ENCODE measurements around the gene KCNQ5. TPM values are rescaled to one million over a fixed set of nuclear protein-coding genes. Genes with fewer than 3 reads are reported as not detected.

Gene KCNQ5
- total RNA-seq, 6 experiments from 2014 or later, result 16.3 to 35.5 (median 20.2) TPM

- H3K36me3 Mint-ChIP-seq (ENCODE audit: low read depth), result 0 out of 2 replicates have a peak, but pooled peaks cover 6% of the 10 kb centered on the region
- no peaks in the 10 kb centered on the region for H3K27me3 Mint-ChIP-seq (ENCODE audit: insufficient read depth)
- no peak overlapping the region for H3K4me3 Mint-ChIP-seq
- TF ChIP-seq CTCF (IDR thresholded peaks at IDR 0.05), result no peak
- 0 out of 2 replicates have a peak, but pooled peaks cover 6% of the 10 kb centered on the region for H3K9me3 Mint-ChIP-seq
- no peak for DNase-seq
- H3K27ac Mint-ChIP-seq, result no peak overlapping the region
- peaks cover 15% of the 10 kb centered on the region for H3K4me1 Mint-ChIP-seq (ENCODE audit: low read depth)
Measured at GRCh38 chr6:72841195-72841594, 219.3 kb downstream of the KCNQ5 start.

DNA sequence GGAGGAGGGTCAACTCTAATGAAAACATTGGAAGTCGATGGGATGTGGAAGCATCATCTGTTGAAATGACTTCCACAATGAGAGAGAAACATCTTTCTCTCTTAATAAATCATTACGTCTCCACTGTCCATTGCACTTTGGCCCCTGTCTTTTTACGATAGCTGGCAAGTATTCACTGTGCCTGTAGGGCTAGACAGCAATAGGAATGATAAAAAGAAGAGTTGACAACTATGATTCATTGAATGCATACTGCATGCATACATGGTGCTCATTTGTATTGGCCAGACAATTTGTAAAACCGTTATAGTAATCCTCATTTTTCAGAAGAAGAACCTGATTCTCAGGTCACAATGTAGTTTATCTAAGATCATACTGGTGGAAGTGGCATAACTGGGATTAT is 220.3 kb downstream of the KCNQ5 start:
- H3K27me3 Mint-ChIP-seq (ENCODE audit: insufficient read depth), result no peaks in the 10 kb centered on the region
- H3K9me3 Mint-ChIP-seq, result 0 out of 2 replicates have a peak, but pooled peaks cover 6% of the 10 kb centered on the region
- DNase-seq, result no peak
- H3K4me1 Mint-ChIP-seq (ENCODE audit: low read depth), result peaks cover 14% of the 10 kb centered on the region
- no peak overlapping the region for H3K4me3 Mint-ChIP-seq
- H3K36me3 Mint-ChIP-seq (ENCODE audit: low read depth), result 0 out of 2 replicates have a peak, but pooled peaks cover 6% of the 10 kb centered on the region
- no peak for TF ChIP-seq CTCF (IDR thresholded peaks at IDR 0.05)
- no peak overlapping the region for H3K27ac Mint-ChIP-seq

- TF ChIP-seq CTCF (IDR thresholded peaks at IDR 0.05), result no peak
- Mint-ChIP-seq H3K9me3 (0 out of 2 replicates have a peak, but pooled peaks cover 6% of the 10 kb centered on the region), H3K36me3 (ENCODE audit: low read depth) (0 out of 2 replicates have a peak, but pooled peaks cover 10% of the 10 kb centered on the region), H3K27ac (no peak overlapping the region), H3K27me3 (ENCODE audit: insufficient read depth) (no peaks in the 10 kb centered on the region), H3K4me3 (no peak overlapping the region), H3K4me1 (ENCODE audit: low read depth) (peaks cover 31% of the 10 kb centered on the region)
- DNase-seq, result no peak
Measured at GRCh38 chr6:72844614-72845013, 222.8 kb downstream of the KCNQ5 start.

DNA sequence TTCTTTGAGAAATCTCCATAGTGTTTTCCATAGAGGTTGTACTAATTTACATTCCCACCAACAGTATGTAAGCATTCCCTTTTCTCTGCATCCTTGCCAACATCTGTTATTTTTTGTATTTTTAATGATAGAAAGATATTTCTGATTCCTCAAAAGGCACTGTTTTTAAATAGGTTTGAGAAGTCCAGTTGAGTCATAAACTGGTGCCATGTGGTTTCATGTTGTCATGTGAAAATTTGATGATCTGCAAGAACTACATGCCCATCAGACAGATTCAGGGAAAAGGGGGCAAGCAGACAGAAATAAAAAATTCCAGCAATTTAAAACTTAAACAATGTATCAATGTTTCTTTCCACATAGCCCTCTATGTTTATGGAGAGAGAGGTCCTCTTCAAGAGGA is 227.5 kb downstream of the KCNQ5 start:
- Mint-ChIP-seq H3K27ac (no peak overlapping the region; the same call in 1 of the 2 replicates), H3K9me3 (no peaks in the 10 kb centered on the region), H3K4me3 (no peak overlapping the region), H3K27me3 (ENCODE audit: insufficient read depth) (no peaks in the 10 kb centered on the region), H3K36me3 (ENCODE audit: low read depth) (0 out of 2 replicates have a peak, but pooled peaks cover 4% of the 10 kb centered on the region), H3K4me1 (ENCODE audit: low read depth) (peaks cover 31% of the 10 kb centered on the region)
- DNase-seq, result no peak
- no peak for TF ChIP-seq CTCF (IDR thresholded peaks at IDR 0.05)

DNA sequence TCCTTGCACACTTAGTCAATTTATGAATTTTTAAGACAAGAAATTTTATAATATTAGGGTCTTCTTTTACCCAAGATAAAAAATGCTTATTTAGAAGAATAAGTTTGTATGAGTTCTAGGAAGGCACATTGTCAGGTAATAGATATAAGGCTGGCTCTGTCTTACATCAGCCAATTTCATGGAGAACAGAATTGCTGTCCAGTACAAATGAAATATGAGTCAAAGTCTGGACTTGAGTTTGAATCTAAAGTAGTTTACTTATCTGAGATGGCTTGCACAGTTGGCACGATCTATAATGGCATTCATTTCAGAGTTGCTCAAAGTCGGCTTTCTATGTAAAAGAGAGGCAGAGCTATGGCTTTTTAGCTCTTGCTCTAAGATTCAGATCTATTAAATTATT is 228.2 kb downstream of the KCNQ5 start:
- H3K9me3 Mint-ChIP-seq, result no peaks in the 10 kb centered on the region

More for the DNA sequence above, 228.2 kb downstream of the KCNQ5 start:
- Mint-ChIP-seq H3K27me3 (ENCODE audit: insufficient read depth) (no peaks in the 10 kb centered on the region), H3K36me3 (ENCODE audit: low read depth) (0 out of 2 replicates have a peak, but pooled peaks cover 4% of the 10 kb centered on the region), H3K4me3 (no peak overlapping the region), H3K27ac (no peak overlapping the region), H3K4me1 (ENCODE audit: low read depth) (peaks cover 35% of the 10 kb centered on the region)
- no peak for DNase-seq
- no peak for TF ChIP-seq CTCF (IDR thresholded peaks at IDR 0.05)

Data from HFFc6 (cell line).